ENCODE results near the gene CDKAL1. TPM values are rescaled to one million over a fixed set of nuclear protein-coding genes. Genes with fewer than 3 reads are reported as not detected.

The CDKAL1 gene
- total RNA-seq, 1 experiment from 2014 or later: 20.6 TPM

- DNase-seq (ENCODE audit: low spot score) (no peak), ATAC-seq (no peak)
- H3K36me3 Mint-ChIP-seq: 0 out of 2 replicates have a peak, but pooled peaks cover 4% of the 10 kb centered on the region
- H3K4me1 Mint-ChIP-seq: peaks cover 26% of the 10 kb centered on the region
- POLR2A ChIA-PET: no interaction called here
- CTCF ChIA-PET: no interaction called here
- H3K27ac Mint-ChIP-seq: no peak overlapping the region
- TF ChIP-seq ZNF425 (CRISPR knock-in tag; conservative IDR thresholded peaks at IDR 0.05) (no peak), NFYB (CRISPR knock-in tag; conservative IDR thresholded peaks at IDR 0.05; ENCODE audit: low read depth) (no peak), RORB (CRISPR knock-in tag; IDR thresholded peaks at IDR 0.05) (no peak), E2F4 (CRISPR knock-in tag; IDR thresholded peaks at IDR 0.05; ENCODE audit: borderline replicate concordance, low read depth) (no peak), ZBTB21 (CRISPR knock-in tag; IDR thresholded peaks at IDR 0.05; ENCODE audit: borderline replicate concordance) (no peak), JAZF1 (CRISPR knock-in tag; IDR thresholded peaks at IDR 0.05) (no peak), MAX (CRISPR knock-in tag; IDR thresholded peaks at IDR 0.05) (no peak), SMAD4 (CRISPR knock-in tag; IDR thresholded peaks at IDR 0.05) (no peak), PREB (CRISPR knock-in tag; IDR thresholded peaks at IDR 0.05; ENCODE audit: borderline replicate concordance) (no peak), FOXP4 (CRISPR knock-in tag; IDR thresholded peaks at IDR 0.05) (no peak), AR (CRISPR knock-in tag; IDR thresholded peaks at IDR 0.05) (no peak), ZNF219 (CRISPR knock-in tag; IDR thresholded peaks at IDR 0.05; ENCODE audit: borderline replicate concordance) (no peak), NFATC4 (CRISPR knock-in tag; IDR thresholded peaks at IDR 0.05) (no peak), SMAD3 (CRISPR knock-in tag; IDR thresholded peaks at IDR 0.05; ENCODE audit: borderline replicate concordance) (no peak)
- H3K27me3 Mint-ChIP-seq (ENCODE audit: low read depth): no peaks in the 10 kb centered on the region
- no peak overlapping the region for H3K4me3 Mint-ChIP-seq
- H3K9me3 Mint-ChIP-seq: no peaks in the 10 kb centered on the region
Observed at GRCh38 chr6:20655317-20655716, 121.1 kb downstream of the CDKAL1 start.

- ChIA-PET POLR2A (no interaction called here), CTCF (no interaction called here)
- H3K27ac Mint-ChIP-seq: no peak overlapping the region
- DNase-seq (ENCODE audit: low spot score) (no peak), ATAC-seq (no peak)
- H3K4me3 Mint-ChIP-seq: no peak overlapping the region
- H3K36me3 Mint-ChIP-seq: 0 out of 2 replicates have a peak, but pooled peaks cover 4% of the 10 kb centered on the region
- TF ChIP-seq TEAD4 (CRISPR knock-in tag; IDR thresholded peaks at IDR 0.05) (no peak), SMAD4 (CRISPR knock-in tag; IDR thresholded peaks at IDR 0.05) (no peak), RELA (CRISPR knock-in tag; IDR thresholded peaks at IDR 0.05; ENCODE audit: borderline replicate concordance) (no peak), GABPB1 (CRISPR knock-in tag; IDR thresholded peaks at IDR 0.05) (no peak), TCF7 (CRISPR knock-in tag; IDR thresholded peaks at IDR 0.05; ENCODE audit: low read depth) (no peak), E2F1 (CRISPR knock-in tag; IDR thresholded peaks at IDR 0.05) (no peak), NFE2L1 (CRISPR knock-in tag; IDR thresholded peaks at IDR 0.05) (no peak), ZNF232 (CRISPR knock-in tag; IDR thresholded peaks at IDR 0.05) (no peak), SMAD3 (CRISPR knock-in tag; IDR thresholded peaks at IDR 0.05; ENCODE audit: borderline replicate concordance) (no peak), FOXJ3 (CRISPR knock-in tag; IDR thresholded peaks at IDR 0.05; ENCODE audit: borderline replicate concordance) (no peak), ZBTB21 (CRISPR knock-in tag; IDR thresholded peaks at IDR 0.05; ENCODE audit: borderline replicate concordance) (no peak), ZNF219 (CRISPR knock-in tag; IDR thresholded peaks at IDR 0.05; ENCODE audit: borderline replicate concordance) (no peak), GTF2I (CRISPR knock-in tag; conservative IDR thresholded peaks at IDR 0.05) (no peak), ESRRA (CRISPR knock-in tag; IDR thresholded peaks at IDR 0.05; ENCODE audit: borderline replicate concordance) (no peak), MAX (CRISPR knock-in tag; IDR thresholded peaks at IDR 0.05) (no peak), EMX1 (CRISPR knock-in tag; IDR thresholded peaks at IDR 0.05) (no peak)
- H3K4me1 Mint-ChIP-seq: peaks cover 34% of the 10 kb centered on the region
- no peaks in the 10 kb centered on the region for H3K9me3 Mint-ChIP-seq
- H3K27me3 Mint-ChIP-seq (ENCODE audit: low read depth): no peaks in the 10 kb centered on the region
Observed at GRCh38 chr6:20657274-20657800, 123.1 kb downstream of the CDKAL1 start.
